Lung (tissue), 12 donors: ENCODE data around the gene DAPP1. TPM values are rescaled to one million over a fixed set of nuclear protein-coding genes. Genes with fewer than 3 reads are reported as not detected.
A peak's percentile ranks its signal among the peaks of the same experiment; 100 is the strongest.

Experiments
- ATAC-seq: fragments of 200-7000 bp; cut with Tn5 transposase; one replicate; pipeline ENCODE4 v1.9.1; 2020; ENCODE audit warnings: moderate number of reproducible peaks; ENCODE audit not compliant: insufficient read depth, low FRiP score
- DNase-seq, 3 donors: peaks; one replicate each; pipeline ENCODE4 v3.0.0-alpha.2; 2013 to 2017
- H3K27ac ChIP-seq, 2 donors: one replicate each; pipeline ENCODE4 v1.5.1; 2013; ENCODE audit warnings: mild to moderate bottlenecking in 2 of 2, moderate library complexity in 2 of 2, control low read depth in 1 of 2, inconsistent platforms in 1 of 2, low read depth in 1 of 2, low read length in 1 of 2
- H3K27me3 ChIP-seq, 3 donors: one replicate each; pipeline ENCODE4 v1.5.1; 2013; ENCODE audit warnings: low read length in 2 of 3; ENCODE audit not compliant: control insufficient read depth in 3 of 3, insufficient read depth in 3 of 3
- H3K36me3 ChIP-seq, 4 donors: one replicate each; pipeline ENCODE4 v1.5.1; 2013; ENCODE audit warnings: low read length in 4 of 4, mild to moderate bottlenecking in 1 of 4, moderate library complexity in 1 of 4; ENCODE audit not compliant: control insufficient read depth in 4 of 4, insufficient read depth in 4 of 4
- H3K4me1 ChIP-seq, 5 donors: one replicate each; pipeline ENCODE4 v1.5.1; 2013; ENCODE audit warnings: low read length in 5 of 5, mild to moderate bottlenecking in 2 of 5, moderate library complexity in 1 of 5; ENCODE audit not compliant: control insufficient read depth in 5 of 5, insufficient read depth in 5 of 5
- H3K4me3 ChIP-seq: one replicate; pipeline ENCODE4 v1.5.1; 2013; ENCODE audit warnings: mild to moderate bottlenecking, control low read depth, moderate library complexity
- H3K9ac ChIP-seq, 2 donors: one replicate each; pipeline ENCODE4 v1.5.1; 2013; ENCODE audit warnings: low read length in 2 of 2, control low read depth in 1 of 2; ENCODE audit not compliant: insufficient read depth in 1 of 2
- H3K9me3 ChIP-seq, 4 donors: one replicate each; pipeline ENCODE4 v1.5.1; 2013; ENCODE audit warnings: low read length in 3 of 4, mild to moderate bottlenecking in 1 of 4, moderate library complexity in 1 of 4; ENCODE audit not compliant: control insufficient read depth in 4 of 4, insufficient read depth in 3 of 4
- WGBS, 2 donors: extraction: QIAGEN DNeasy Blood & Tissue Kit; methylation state at CpG; one replicate each; pipeline ENCODE4 v1.1.7; 2013; 5-methylcytosine and 5-hydroxymethylcytosine counted together
- polyA plus RNA-seq, 2 donors: library from polyadenylated mRNA; stranded (reverse); fragments of 200-250 nt; gene quantifications; one replicate each; pipeline ENCODE4 v1.2.1, GENCODE V29; 2013
- total RNA-seq, 2 donors: library from RNA; depleted of rRNA in 1 of 2; stranded (reverse); fragments of >200 nt in 1 of 2; gene quantifications; one replicate each; pipeline ENCODE4 v1.2.1, GENCODE V29; 2014 to 2021
- TF ChIP-seq, protein P1 (sequence below): IDR thresholded peaks from 2 replicates; pipeline ENCODE4 v1.5.1; 2012; ENCODE audit warnings: mild to moderate bottlenecking; ENCODE audit errors: control extremely low read depth, extremely low read depth
- donor health status: control.
- donor health status: control.
- donor health status: Bipolar disorder and iron deficiency.
- donor health status: healthy.
- donor health status: DM: yes; HTN: yes; CAD: no.

DAPP1 gene
- total and polyA plus RNA-seq, 4 donors = 2.6 to 24.6 (median 11.7) TPM

DNA sequence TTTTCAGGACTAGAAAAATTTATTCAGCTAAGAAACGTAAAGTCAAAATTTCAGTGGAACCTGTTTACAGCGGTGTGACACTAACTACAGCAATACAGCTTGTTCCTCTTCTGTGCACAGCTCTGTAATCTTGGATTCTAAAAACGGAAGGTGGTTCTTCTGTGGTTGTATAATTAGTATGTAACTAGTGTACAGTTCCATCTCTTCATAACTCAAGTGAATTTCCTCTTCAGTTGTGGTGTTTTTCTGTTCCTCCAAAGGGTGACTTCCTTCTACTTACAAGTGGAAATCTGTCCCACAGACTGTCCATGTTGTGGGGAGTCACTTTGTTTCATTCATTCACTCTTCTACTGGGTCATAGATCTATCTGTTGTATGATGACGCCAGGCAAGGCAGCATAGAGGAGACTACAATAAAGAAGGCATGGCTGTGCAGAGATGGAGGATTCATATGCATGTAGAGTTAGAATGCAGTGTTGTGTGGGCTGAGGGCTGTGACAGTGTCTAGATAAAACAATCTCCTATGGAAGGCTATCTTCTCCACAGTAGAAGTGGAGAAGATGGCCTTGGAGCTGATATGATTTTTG is 5.4 kb downstream of the DAPP1 start:
- TF ChIP-seq, protein P1, sequence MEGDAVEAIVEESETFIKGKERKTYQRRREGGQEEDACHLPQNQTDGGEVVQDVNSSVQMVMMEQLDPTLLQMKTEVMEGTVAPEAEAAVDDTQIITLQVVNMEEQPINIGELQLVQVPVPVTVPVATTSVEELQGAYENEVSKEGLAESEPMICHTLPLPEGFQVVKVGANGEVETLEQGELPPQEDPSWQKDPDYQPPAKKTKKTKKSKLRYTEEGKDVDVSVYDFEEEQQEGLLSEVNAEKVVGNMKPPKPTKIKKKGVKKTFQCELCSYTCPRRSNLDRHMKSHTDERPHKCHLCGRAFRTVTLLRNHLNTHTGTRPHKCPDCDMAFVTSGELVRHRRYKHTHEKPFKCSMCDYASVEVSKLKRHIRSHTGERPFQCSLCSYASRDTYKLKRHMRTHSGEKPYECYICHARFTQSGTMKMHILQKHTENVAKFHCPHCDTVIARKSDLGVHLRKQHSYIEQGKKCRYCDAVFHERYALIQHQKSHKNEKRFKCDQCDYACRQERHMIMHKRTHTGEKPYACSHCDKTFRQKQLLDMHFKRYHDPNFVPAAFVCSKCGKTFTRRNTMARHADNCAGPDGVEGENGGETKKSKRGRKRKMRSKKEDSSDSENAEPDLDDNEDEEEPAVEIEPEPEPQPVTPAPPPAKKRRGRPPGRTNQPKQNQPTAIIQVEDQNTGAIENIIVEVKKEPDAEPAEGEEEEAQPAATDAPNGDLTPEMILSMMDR = no peak
- Histone ChIP-seq H3K36me3 (no peaks in the 10 kb centered on the region), H3K27ac (peak overlapping the region in 1 of 2 donors; percentile 29), H3K4me1 (peaks cover 0 to 8% (median 0%) of the 10 kb centered on the region in 5 donors), H3K9ac (no peak overlapping the region), H3K4me3 (no peak overlapping the region), H3K9me3 (no peaks in the 10 kb centered on the region), H3K27me3 (no peaks in the 10 kb centered on the region)
- 34 to 56% methylated on average over 4 of the region's 4 CpGs for WGBS, 2 donors
- no peak for ATAC-seq
- DNase-seq = no peak

DNA sequence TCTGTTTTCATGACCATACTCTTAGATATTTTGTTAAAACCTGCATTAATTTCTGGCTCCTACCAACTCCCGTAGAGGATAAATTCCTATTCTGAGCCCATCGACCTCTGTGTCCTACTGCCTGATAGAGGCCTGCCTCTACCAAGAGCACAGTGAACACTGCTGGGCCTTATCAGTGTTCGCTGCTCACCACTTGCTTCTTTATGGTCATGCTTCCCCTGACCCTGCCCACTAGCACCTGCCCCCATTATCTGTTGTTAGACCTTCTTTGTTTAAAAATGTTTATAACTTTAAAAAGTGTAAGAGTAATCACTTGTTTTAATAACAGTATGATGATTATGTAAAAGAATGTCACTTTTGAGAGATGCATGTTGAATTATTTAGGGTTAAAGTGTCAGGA is 6.1 kb downstream of the DAPP1 start:
- TF ChIP-seq, protein P1 = no peak
- Histone ChIP-seq H3K4me3 (no peak overlapping the region), H3K4me1 (peaks cover 0 to 8% (median 0%) of the 10 kb centered on the region in 5 donors), H3K27ac (peak overlapping the region in 1 of 2 donors; percentile 29), H3K9me3 (no peaks in the 10 kb centered on the region), H3K27me3 (no peaks in the 10 kb centered on the region), H3K36me3 (no peaks in the 10 kb centered on the region), H3K9ac (no peak overlapping the region)
- ATAC-seq (no peak), DNase-seq (no peak)
- WGBS, 2 donors = 91 to 96% methylated on average over 3 of the region's 3 CpGs

DNA sequence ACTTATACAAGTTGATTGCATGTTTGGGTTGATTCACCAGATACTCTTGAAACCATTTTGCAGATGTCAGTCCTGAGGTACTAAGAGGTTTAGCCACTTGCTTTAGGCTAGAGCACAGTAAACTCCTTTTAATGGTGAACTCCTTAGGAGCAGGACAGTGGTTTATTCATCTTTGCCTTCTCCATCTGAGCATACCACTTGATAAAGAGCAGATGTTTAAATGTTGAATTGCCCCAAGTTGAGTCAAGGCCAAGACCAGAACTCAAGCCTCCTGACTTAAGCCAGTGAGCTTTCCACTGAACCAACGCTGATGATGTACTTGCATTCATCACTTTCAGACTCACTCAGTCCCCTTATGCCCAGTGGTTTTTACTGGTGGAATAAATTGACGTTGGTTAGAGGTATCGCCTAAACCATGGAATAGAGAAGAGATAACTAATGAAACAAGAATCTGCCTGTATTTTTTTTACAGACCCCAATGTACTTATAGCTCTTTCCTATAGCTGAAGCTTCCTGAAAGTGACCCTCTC is 7.5 kb downstream of the DAPP1 start:
- H3K4me3 ChIP-seq = no peak overlapping the region
- ATAC-seq = no peak
- H3K36me3 ChIP-seq = no peaks in the 10 kb centered on the region
- H3K27ac ChIP-seq = no peak overlapping the region
- H3K9me3 ChIP-seq = no peaks in the 10 kb centered on the region
- H3K27me3 ChIP-seq = no peaks in the 10 kb centered on the region
- H3K9ac ChIP-seq = no peak overlapping the region
- no peak for DNase-seq
- WGBS, 2 donors = 94 to 99% methylated on average over 3 of the region's 3 CpGs
- H3K4me1 ChIP-seq = peaks cover 0 to 8% (median 0%) of the 10 kb centered on the region in 5 donors
- TF ChIP-seq, protein P1 = no peak
